Measurements from ENCODE around the gene SUSD2. TPM values are rescaled to one million over a fixed set of nuclear protein-coding genes. Genes with fewer than 3 reads are reported as not detected.
"Not testable (repeated sequence)": the region's sequence is repeated elsewhere in the genome, so short reads cannot be mapped to it uniquely, and the experiment has no call there.

SUSD2 gene
- total RNA-seq, 1 donor from 2014 or later: 5.9 TPM

- no peak for DNase-seq (ENCODE audit: low spot score)
Measured at GRCh38 chr22:24171822-24172221, 9.5 kb upstream of the SUSD2 start.

- DNase-seq (ENCODE audit: low spot score): no peak
Measured at GRCh38 chr22:24175160-24175808, 6.0 kb upstream of the SUSD2 start.

- DNase-seq (ENCODE audit: low spot score): no peak
Measured at GRCh38 chr22:24176040-24176439, 5.2 kb upstream of the SUSD2 start.

GRCh38 chr22:24176630-24177029 lies 4.7 kb upstream of the SUSD2 start:
- DNase-seq (ENCODE audit: low spot score): no peak

GRCh38 chr22:24177045-24177444 lies 4.2 kb upstream of the SUSD2 start:
- DNase-seq (ENCODE audit: low spot score): no peak

- no peak for DNase-seq (ENCODE audit: low spot score)
Measured at GRCh38 chr22:24177456-24177855, 3.8 kb upstream of the SUSD2 start.

- DNase-seq (ENCODE audit: low spot score): no peak
Measured at GRCh38 chr22:24178021-24178431, 3.3 kb upstream of the SUSD2 start.

- DNase-seq (ENCODE audit: low spot score): no peak
Measured at GRCh38 chr22:24178502-24179440, 2.5 kb upstream of the SUSD2 start.

- no peak for DNase-seq (ENCODE audit: low spot score)
Measured at GRCh38 chr22:24179478-24180210, 1.6 kb upstream of the SUSD2 start.

GRCh38 chr22:24180316-24181087 lies 785 bp upstream of the SUSD2 start:
- DNase-seq (ENCODE audit: low spot score): no peak

GRCh38 chr22:24181996-24182899 lies 961 bp downstream of the SUSD2 start:
- no peak for DNase-seq (ENCODE audit: low spot score)

GRCh38 chr22:24182900-24183246 lies 1.6 kb downstream of the SUSD2 start:
- not testable (repeated sequence) for DNase-seq (ENCODE audit: low spot score)

- no peak for DNase-seq (ENCODE audit: low spot score)
Measured at GRCh38 chr22:24183321-24184031, 2.2 kb downstream of the SUSD2 start.

GRCh38 chr22:24184057-24184798 lies 2.9 kb downstream of the SUSD2 start:
- DNase-seq (ENCODE audit: low spot score): no peak

- no peak for DNase-seq (ENCODE audit: low spot score)
Measured at GRCh38 chr22:24185001-24185500, 3.8 kb downstream of the SUSD2 start.

- no peak for DNase-seq (ENCODE audit: low spot score)
Measured at GRCh38 chr22:24185501-24186351, 4.4 kb downstream of the SUSD2 start.

GRCh38 chr22:24186352-24186740 lies 5.1 kb downstream of the SUSD2 start:
- DNase-seq (ENCODE audit: low spot score): no peak
